Anterior cingulate cortex (tissue), 58 donors: ENCODE measurements around the gene NEURL1B.

Experiments
- DNase-seq, 58 donors: peaks; one replicate each; lab custom pipeline; 2025; lab: John Stamatoyannopoulos, UW

NEURL1B gene

GRCh38 chr5:172633403-172633970, 7.6 kb upstream of the NEURL1B start:
- DNase-seq: no peak

DNA sequence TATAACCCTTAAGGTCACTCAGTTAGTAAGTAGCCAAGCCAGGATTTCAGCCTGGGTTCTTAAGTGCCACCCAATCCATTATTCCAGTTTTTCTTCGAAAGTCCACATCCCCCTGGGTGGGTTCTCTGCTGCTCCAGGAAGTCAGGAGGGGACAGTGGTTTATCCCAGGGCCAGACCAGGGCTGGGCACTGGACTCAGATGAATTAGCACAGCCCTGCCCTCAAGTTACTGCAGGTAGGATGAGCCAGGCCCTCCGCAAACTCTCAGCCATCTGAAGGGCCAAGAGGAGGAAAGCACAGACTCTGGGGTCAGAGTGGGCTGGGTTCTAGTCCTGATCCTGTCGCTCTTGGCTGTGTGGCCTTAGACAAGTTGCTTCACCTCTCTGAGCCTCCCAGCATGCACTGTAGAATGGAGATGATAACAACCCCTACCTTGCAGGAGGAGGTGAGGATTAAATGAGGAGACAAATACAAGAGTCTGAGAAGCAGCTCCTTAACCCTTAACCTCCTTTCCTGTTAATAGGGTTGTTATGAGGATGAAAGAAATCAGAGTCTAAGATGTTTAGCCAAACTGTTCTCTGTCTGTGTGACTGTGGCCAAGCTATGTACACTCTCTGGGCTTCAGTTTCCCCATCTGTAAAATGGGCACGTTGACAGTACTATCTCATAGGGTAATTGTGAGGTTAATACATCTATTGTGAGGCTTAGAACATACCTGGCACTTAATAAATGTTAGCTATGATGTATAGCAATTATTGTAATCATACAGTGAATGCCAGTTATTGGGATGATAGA, 6.8 kb upstream of the NEURL1B start:
- DNase-seq: no peak

GRCh38 chr5:172635038-172635437, 6.0 kb upstream of the NEURL1B start:
- no peak for DNase-seq

DNA sequence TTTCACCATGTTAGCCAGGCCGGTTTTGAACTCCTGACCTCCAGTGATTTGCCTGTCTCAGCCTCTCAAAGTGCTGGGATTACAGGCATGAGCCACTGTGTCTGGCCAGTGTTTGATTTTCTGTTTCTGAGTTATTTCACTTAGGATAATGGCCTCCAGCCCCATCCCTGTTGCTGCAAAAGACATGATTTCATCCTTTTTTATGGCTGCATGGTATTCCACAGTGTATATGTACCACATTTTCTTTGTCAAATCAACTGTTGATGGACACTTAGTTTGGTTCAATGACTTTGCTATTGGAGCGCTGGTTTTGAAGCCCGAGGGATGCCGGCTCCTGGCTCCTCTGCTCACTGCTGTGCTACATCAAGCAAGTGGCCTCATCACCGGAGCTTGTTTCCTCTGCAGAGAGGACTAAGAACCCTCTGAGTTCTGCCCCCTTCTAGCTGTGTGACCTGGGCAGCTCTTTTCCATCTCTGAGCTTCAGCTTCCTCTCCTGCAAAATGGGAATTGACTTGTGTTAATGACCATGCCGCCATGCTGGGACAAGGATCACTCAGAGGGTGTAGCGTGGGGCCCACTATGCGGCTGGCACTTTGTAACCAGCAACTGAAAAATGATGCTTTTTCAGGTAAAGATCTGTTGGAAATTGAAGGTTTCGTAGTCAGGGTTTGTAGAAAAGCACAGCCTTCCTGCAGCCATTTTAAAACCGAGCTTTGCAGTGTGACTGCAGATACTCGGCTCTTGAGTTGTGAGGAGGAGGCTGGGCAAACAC, 4.6 kb upstream of the NEURL1B start:
- no peak for DNase-seq

DNA sequence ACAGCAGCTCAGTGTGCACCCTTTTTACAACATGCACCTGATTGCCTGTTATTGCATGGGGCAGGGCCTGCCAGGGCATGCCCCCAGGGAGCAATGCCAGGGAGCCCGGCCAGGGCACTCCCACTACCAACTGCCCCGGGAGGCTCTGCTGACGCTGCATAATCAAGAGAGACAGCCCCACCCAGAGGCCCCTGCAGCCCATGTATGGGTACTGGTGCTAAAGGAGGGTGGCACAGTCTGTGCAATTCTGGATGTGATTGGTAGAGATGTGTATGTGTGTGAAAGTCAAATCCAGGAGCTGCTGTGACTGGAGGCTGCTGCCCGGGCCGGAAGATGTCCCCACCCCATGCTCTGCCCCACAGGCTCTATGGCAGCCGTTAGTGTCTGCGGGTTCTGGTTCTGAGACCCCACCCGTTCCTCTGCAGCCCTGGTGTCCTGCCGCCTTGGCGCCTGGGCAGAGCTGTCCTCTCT, 3.9 kb upstream of the NEURL1B start:
- no peak for DNase-seq

DNA sequence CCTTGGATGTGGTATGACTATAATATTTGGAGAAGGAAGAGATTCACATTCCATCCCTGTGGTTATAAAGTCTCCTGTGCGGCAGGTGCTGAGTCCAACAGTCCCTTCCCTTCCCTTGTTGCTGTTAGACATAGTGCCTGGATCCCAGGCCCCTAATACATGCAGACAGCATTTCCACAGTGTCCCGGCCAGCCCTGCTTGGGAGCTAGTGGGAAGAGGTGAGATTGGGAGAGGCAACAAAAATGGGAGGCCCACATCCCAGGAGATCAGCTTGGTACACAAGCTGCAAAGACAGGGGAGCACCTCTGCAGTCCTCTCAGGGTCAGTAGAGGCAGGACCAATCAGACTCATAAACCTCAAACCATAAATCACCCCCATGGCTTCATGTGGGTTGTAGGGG, 3.3 kb upstream of the NEURL1B start:
- DNase-seq: no peak

DNA sequence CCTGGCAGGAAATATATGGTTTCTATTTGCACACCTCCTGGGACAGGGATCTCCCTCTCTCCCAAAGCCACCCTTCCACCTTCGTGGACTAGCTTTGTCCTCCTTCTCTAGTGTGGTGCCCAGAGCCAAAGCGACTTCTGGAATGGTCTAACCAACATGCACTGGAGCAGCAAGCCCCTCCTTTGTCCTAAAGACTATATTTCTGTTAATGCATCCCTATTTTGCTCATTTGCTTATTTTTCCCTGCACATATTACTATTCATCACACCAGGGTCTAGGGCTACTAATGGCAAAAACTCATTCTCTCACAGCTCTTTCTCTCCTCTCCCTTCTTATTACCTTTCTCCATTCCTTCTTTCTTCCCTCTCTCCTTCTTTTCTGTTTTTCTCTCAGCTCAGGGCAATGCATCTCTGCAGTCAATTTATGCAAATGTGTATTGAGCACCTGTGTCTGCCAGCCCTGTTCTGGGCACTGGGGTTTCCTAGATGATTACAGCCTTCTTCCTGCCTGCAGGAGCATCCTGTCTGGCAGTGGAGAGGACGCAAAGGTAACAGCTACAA, 2.8 kb upstream of the NEURL1B start:
- DNase-seq: no peak

- no peak for DNase-seq
These were observed 924 bp upstream of the NEURL1B start for GRCh38 chr5:172640139-172640538.

GRCh38 chr5:172641359-172642050, 442 bp downstream of the NEURL1B start:
- peak in 25 of 58 donors; percentile 7 to 70 (median 40) for DNase-seq

GRCh38 chr5:172642051-172642409, 967 bp downstream of the NEURL1B start:
- no peak for DNase-seq

DNA sequence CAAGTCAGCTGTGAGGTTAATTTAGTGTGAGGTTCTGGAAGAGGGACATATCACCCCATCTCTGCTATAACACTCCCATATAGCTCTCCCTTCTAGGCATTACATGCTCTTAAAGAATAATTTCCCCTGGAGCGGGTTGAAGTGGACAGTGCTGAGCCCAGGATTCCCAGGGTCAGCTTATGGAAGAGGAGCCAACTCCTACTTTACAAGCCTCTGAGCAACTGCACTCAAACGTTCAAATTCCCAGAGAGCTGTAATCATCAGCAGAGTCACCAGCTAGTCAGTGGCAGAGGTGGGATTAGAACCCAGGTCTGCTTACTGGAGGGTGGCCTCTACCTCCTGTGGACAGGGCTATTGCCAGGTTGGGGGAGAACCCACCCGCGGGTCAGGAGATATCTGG, 1.4 kb downstream of the NEURL1B start:
- no peak for DNase-seq

- peak in 32 of 58 donors; percentile 6 to 70 (median 28) for DNase-seq
These were observed 2.1 kb downstream of the NEURL1B start for GRCh38 chr5:172642926-172643871.

DNA sequence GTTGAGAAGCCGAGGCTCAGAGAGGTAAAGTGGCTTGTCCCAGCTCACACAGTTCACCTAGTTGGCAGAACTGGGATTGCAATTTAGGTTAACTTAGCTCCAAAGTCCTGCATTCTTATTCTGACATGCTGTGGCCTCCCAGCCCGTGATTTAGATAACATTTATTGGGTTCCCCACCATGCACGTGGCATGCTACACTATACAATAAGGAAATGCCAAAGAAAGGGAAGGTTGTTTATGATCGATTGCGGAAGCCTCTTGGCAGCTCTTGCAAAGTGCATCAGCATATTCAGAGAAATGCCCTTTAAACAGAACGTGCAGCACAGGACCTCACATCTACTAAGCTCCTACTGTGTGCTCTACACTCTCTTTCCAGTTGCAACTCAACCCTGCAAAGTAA, 3.2 kb downstream of the NEURL1B start:
- DNase-seq: no peak

DNA sequence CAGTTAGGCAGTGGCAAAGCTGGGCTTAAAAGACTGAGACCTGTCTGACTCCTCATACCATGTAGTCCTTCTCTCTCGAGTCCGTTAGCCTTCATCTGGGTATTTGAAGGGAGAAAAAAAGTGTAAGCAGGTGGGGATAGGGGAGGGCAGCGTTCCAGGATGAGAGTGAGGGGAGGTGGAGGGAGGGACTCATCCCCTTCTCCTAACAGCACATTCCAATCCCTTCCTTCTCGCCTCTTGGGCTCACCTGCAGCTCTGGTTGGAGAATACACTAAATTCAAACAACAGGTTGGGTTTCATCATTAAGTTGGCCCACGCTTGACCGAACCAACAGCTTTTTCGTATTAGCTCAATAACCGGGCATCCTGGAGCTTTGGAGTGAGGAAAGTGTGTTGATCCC, 3.6 kb downstream of the NEURL1B start:
- no peak for DNase-seq

GRCh38 chr5:172645271-172646055, 4.4 kb downstream of the NEURL1B start:
- no peak for DNase-seq

- DNase-seq: no peak
These were observed 5.7 kb downstream of the NEURL1B start for GRCh38 chr5:172646716-172647285.

- peak in 1 of 58 donors; percentile 8 for DNase-seq
These were observed 6.4 kb downstream of the NEURL1B start for GRCh38 chr5:172647352-172648012.

- DNase-seq: no peak
These were observed 6.9 kb downstream of the NEURL1B start for GRCh38 chr5:172648013-172648381.
